ENCODE results near the gene CUBN.

The CUBN gene

GRCh38 chr10:16811765-16812164, 317.8 kb downstream of the CUBN start:
- DNase-seq = no peak

- DNase-seq = no peak
Measured at GRCh38 chr10:16811292-16811691, 318.3 kb downstream of the CUBN start.

- DNase-seq = no peak
Measured at GRCh38 chr10:16809074-16809718, 320.4 kb downstream of the CUBN start.

GRCh38 chr10:16804123-16804522, 325.5 kb downstream of the CUBN start:
- no peak for DNase-seq

GRCh38 chr10:16803464-16803863, 326.1 kb downstream of the CUBN start:
- no peak for DNase-seq

- DNase-seq = no peak
Measured at GRCh38 chr10:16799621-16800020, 330.0 kb downstream of the CUBN start.

GRCh38 chr10:16798571-16798970, 331.0 kb downstream of the CUBN start:
- no peak for DNase-seq

GRCh38 chr10:16795410-16796073, 334.1 kb downstream of the CUBN start:
- DNase-seq = no peak

- DNase-seq = no peak
Measured at GRCh38 chr10:16794005-16794404, 335.6 kb downstream of the CUBN start.

- DNase-seq = no peak
Measured at GRCh38 chr10:16792675-16793074, 336.9 kb downstream of the CUBN start.

GRCh38 chr10:16789765-16790164, 339.8 kb downstream of the CUBN start:
- DNase-seq = no peak

- DNase-seq = no peak
Measured at GRCh38 chr10:16789261-16789660, 340.4 kb downstream of the CUBN start.

- DNase-seq = no peak
Measured at GRCh38 chr10:16788778-16789177, 340.8 kb downstream of the CUBN start.

GRCh38 chr10:16788125-16788524, 341.5 kb downstream of the CUBN start:
- DNase-seq = no peak

- DNase-seq = no peak
Measured at GRCh38 chr10:16787361-16787791, 342.2 kb downstream of the CUBN start.

GRCh38 chr10:16780338-16780880, 349.2 kb downstream of the CUBN start:
- DNase-seq = no peak

GRCh38 chr10:16779384-16779915, 350.2 kb downstream of the CUBN start:
- DNase-seq = no peak

- no peak for DNase-seq
Measured at GRCh38 chr10:16777473-16778370, 351.9 kb downstream of the CUBN start.

- DNase-seq = no peak
Measured at GRCh38 chr10:16776896-16777295, 352.7 kb downstream of the CUBN start.
